SK-MEL-5 (cell line): ENCODE data around the gene IL1RAPL2. TPM values are rescaled to one million over a fixed set of nuclear protein-coding genes. Genes with fewer than 3 reads are reported as not detected.
"Not testable (repeated sequence)": the region's sequence is repeated elsewhere in the genome, so short reads cannot be mapped to it uniquely, and the experiment has no call there.

ENCODE experiments used
- DNase-seq: peaks from one replicate; pipeline ENCODE4 v3.0.0-alpha.2; 2016; ENCODE audit warnings: low read depth, low spot score
- in situ Hi-C: cut with HindIII; loops from 2 replicates; pipeline ENCODE4 v1.10.0; 2016; ENCODE audit warnings: low sequenced_read_pairs, high pct_unique_total_duplicates, low pct_unique_long_range_greater_than_20kb
- small RNA-seq, 2 experiments: library from RNA; depleted of rRNA; stranded (forward); fragments of <200 nt; gene quantifications; one replicate each; pipeline ENCODE3, GENCODE V24; 2014
- total RNA-seq: library from RNA; depleted of rRNA; stranded (reverse); fragments of >200 nt; shearing (Covaris generic); gene quantifications from 2 replicates; pipeline ENCODE4 v1.2.3, GENCODE V29; 2014

The IL1RAPL2 gene
- total RNA-seq, 1 experiment from 2014 or later: not detected

GRCh38 chrX:105796877-105797276, 1230.9 kb downstream of the IL1RAPL2 start:
- DNase-seq, in situ Hi-C loops: not testable (repeated sequence)

- no peak for DNase-seq
- in situ Hi-C loops: no loop called here
These were observed 1237.9 kb downstream of the IL1RAPL2 start for GRCh38 chrX:105803891-105804290.

GRCh38 chrX:105805655-105806054, 1239.7 kb downstream of the IL1RAPL2 start:
- DNase-seq, in situ Hi-C loops: not testable (repeated sequence)

- in situ Hi-C loops: no loop called here
- DNase-seq: no peak
These were observed 1250.5 kb downstream of the IL1RAPL2 start for GRCh38 chrX:105816517-105816916.

Small RNAs within 50 kb of the gene (small RNA-seq; reads per million reads assigned to genes)
- 0 to 0.05 reads per million in 2 experiments for gene RNU6-207P
